HepG2 (cell line): ENCODE results near the gene ARF4. TPM values are rescaled to one million over a fixed set of nuclear protein-coding genes. Genes with fewer than 3 reads are reported as not detected.

ENCODE experiments used
- DNMT1 ChIP-seq: sonication (generic); formaldehyde crosslinking; IDR thresholded peaks from 2 replicates; pipeline ENCODE4 v1.5.1; 2020; ENCODE audit warnings: mild to moderate bottlenecking, missing genetic modification reagents
- ESRRA ChIP-seq: sonication (generic); formaldehyde crosslinking; IDR thresholded peaks from 2 replicates; pipeline ENCODE4 v1.5.1; 2020; ENCODE audit warnings: mild to moderate bottlenecking, low read depth, missing genetic modification reagents
- FUBP1 ChIP-seq: sonication (generic); formaldehyde crosslinking; IDR thresholded peaks from 2 replicates; pipeline ENCODE4 v1.5.1; 2020; ENCODE audit warnings: missing genetic modification reagents, mild to moderate bottlenecking, borderline replicate concordance
- GATAD1 ChIP-seq: IDR thresholded peaks from 2 replicates; pipeline ENCODE4 v1.6.1; 2016; ENCODE audit warnings: missing genetic modification reagents, missing compliant biosample characterization
- GLMP ChIP-seq: sonication (generic); formaldehyde crosslinking; IDR thresholded peaks from 2 replicates; pipeline ENCODE4 v1.9.0; 2021; ENCODE audit warnings: missing genetic modification reagents, mild to moderate bottlenecking, borderline replicate concordance
- HOXA7 ChIP-seq: sonication (generic); formaldehyde crosslinking; IDR thresholded peaks from 2 replicates; pipeline ENCODE4 v1.8.1; 2022; ENCODE audit warnings: mild to moderate bottlenecking, missing genetic modification reagents, moderate library complexity
- ISX ChIP-seq: sonication (generic); formaldehyde crosslinking; conservative IDR thresholded peaks from 2 replicates; pipeline ENCODE4 v1.5.0; 2020; ENCODE audit warnings: missing genetic modification reagents
- KMT2B ChIP-seq: IDR thresholded peaks from 2 replicates; pipeline ENCODE4 v1.6.1; 2016; ENCODE audit warnings: missing genetic modification reagents, missing compliant biosample characterization
- NR2F1 ChIP-seq, 2 experiments: fragments of 450-650 bp in 1 of 2; formaldehyde crosslinking in 1 of 2; IDR thresholded peaks; 2 replicates each; pipeline versions ENCODE4 v1.5.0 to v1.6.1; 2016 to 2020; ENCODE audit warnings: mild to moderate bottlenecking in 1 of 2, missing compliant biosample characterization in 1 of 2, missing genetic modification reagents in 1 of 2, moderate library complexity in 1 of 2
- TBX2 ChIP-seq: sonication (generic); formaldehyde crosslinking; IDR thresholded peaks from 2 replicates; pipeline ENCODE4 v1.5.0; 2020; ENCODE audit warnings: missing genetic modification reagents, mild to moderate bottlenecking, borderline replicate concordance
- TBX3 ChIP-seq: fragments of 450-650 bp; IDR thresholded peaks from 2 replicates; pipeline ENCODE4 v1.6.1; 2017; ENCODE audit warnings: antibody characterized with exemption, mild to moderate bottlenecking, inconsistent platforms, borderline replicate concordance
- TIGD3 ChIP-seq: sonication (generic); formaldehyde crosslinking; IDR thresholded peaks from 2 replicates; pipeline ENCODE4 v1.5.1; 2020; ENCODE audit warnings: mild to moderate bottlenecking, missing genetic modification reagents, borderline replicate concordance
- TRIM24 ChIP-seq: sonication (generic); formaldehyde crosslinking; IDR thresholded peaks from 2 replicates; pipeline ENCODE4 v1.8.0; 2022; ENCODE audit warnings: mild to moderate bottlenecking, missing genetic modification reagents
- ZC3H13 ChIP-seq: sonication (generic); formaldehyde crosslinking; IDR thresholded peaks from 2 replicates; pipeline ENCODE4 v1.8.1; 2023; ENCODE audit warnings: mild to moderate bottlenecking, missing genetic modification reagents, moderate library complexity
- ZNF282 ChIP-seq: fragments of 450-650 bp; IDR thresholded peaks from 2 replicates; pipeline ENCODE4 v1.6.1; 2018; ENCODE audit not compliant: partially characterized antibody
- ZNF382 ChIP-seq: sonication (generic); formaldehyde crosslinking; IDR thresholded peaks from 2 replicates; pipeline ENCODE4 v1.5.0; 2020; ENCODE audit warnings: missing genetic modification reagents, mild to moderate bottlenecking, borderline replicate concordance
- ZNF704 ChIP-seq: sonication (generic); formaldehyde crosslinking; IDR thresholded peaks from 2 replicates; pipeline ENCODE4 v1.8.1; 2023; ENCODE audit warnings: mild to moderate bottlenecking, inconsistent platforms, moderate library complexity, missing genetic modification reagents, borderline replicate concordance
- ZNF766 ChIP-seq: sonication (generic); formaldehyde crosslinking; IDR thresholded peaks from 2 replicates; pipeline ENCODE4 v1.5.0; 2020; ENCODE audit warnings: missing genetic modification reagents, borderline replicate concordance
- ZNF800 ChIP-seq: sonication (generic); formaldehyde crosslinking; IDR thresholded peaks from 2 replicates; pipeline ENCODE4 v1.4.0; 2020; ENCODE audit warnings: missing genetic modification reagents
- ZSCAN31 ChIP-seq: sonication (generic); formaldehyde crosslinking; IDR thresholded peaks from 2 replicates; pipeline ENCODE4 v1.5.0; 2020; ENCODE audit warnings: low read depth, mild to moderate bottlenecking, missing genetic modification reagents
- ZSCAN9 ChIP-seq: IDR thresholded peaks from 2 replicates; pipeline ENCODE4 v1.6.1; 2016; ENCODE audit warnings: borderline replicate concordance
- polyA plus RNA-seq, 8 experiments: library from polyadenylated mRNA; depleted of rRNA in 3 of 8; stranded (reverse) in 7 of 8; unstranded in 1 of 8; fragments of >200 nt; fragmentation: Illumina TruSeq in 4 of 8; extraction: Trizol in 4 of 8; gene quantifications; 2 replicates each; pipeline versions ENCODE4 v1.2.1 to v1.2.3, GENCODE V29; 2011 to 2016; ENCODE audit warnings: low read depth in 4 of 8, missing spikeins in 1 of 8, mixed read lengths in 1 of 8; ENCODE audit not compliant: insufficient read depth in 1 of 8
- total RNA-seq, 5 experiments: library from RNA; depleted of rRNA; stranded (reverse); fragments of >200 nt; fragmentation: Illumina TruSeq; extraction: Trizol; gene quantifications; 2 replicates each; pipeline ENCODE4 v1.2.3, GENCODE V29; 2016; ENCODE audit warnings: low read depth in 1 of 5

The ARF4 gene
- total and polyA plus RNA-seq, 2 of the 13 experiments (the other 11 are each of a cell fraction or from before 2014, with no cell fraction given) = 184 to 250 TPM

- TF ChIP-seq TRIM24 (CRISPR knock-in tag) (0 out of 2 replicates have a peak, but pooled peaks have one; percentile 31), GATAD1 (CRISPR knock-in tag) (peak; percentile 95), KMT2B (CRISPR knock-in tag) (peak; percentile 99), ZC3H13 (peak; percentile 78), TIGD3 (no peak; the same call in 1 of the 2 replicates), ZNF382 (CRISPR knock-in tag) (no peak), ISX (CRISPR knock-in tag) (no peak), DNMT1 (CRISPR knock-in tag) (no peak), TBX2 (CRISPR knock-in tag) (peak; percentile 80), TBX3 (no peak; the same call in 1 of the 2 replicates), NR2F1 (CRISPR knock-in tag; IDR thresholded peaks at IDR 0.05) (peak; percentile 32 to 80; a peak in 2 of 4 replicates), ESRRA (CRISPR knock-in tag) (peak; percentile 60), FUBP1 (CRISPR knock-in tag) (no peak), ZNF282 (no peak), ZNF800 (CRISPR knock-in tag) (no peak), ZSCAN31 (CRISPR knock-in tag) (peak; percentile 78; the same call in 1 of the 2 replicates), ZSCAN9 (peak; percentile 68), GLMP (CRISPR knock-in tag) (0 out of 2 replicates have a peak, but pooled peaks have one; percentile 75), ZNF704 (CRISPR knock-in tag) (peak; percentile 74; the same call in 1 of the 2 replicates), ZNF766 (peak; percentile 12; the same call in 1 of the 2 replicates), HOXA7 (no peak)
These were observed 41.2 kb downstream of the ARF4 start, which contains the start of gene PDE12 (continued) for GRCh38 chr3:57555738-57556458.
